Loucy (cell line): ENCODE data around the gene TPM1.

Experiments used
- EZH2phosphoT487 ChIP-seq: fragments of 200-600 bp; IDR thresholded peaks from 2 replicates; pipeline ENCODE4 v1.6.1; 2018; ENCODE audit warnings: antibody characterized with exemption, mild to moderate bottlenecking, moderate library complexity, borderline replicate concordance
- TF ChIP-seq, protein P1 (sequence below): fragments of 200-600 bp; sonication (generic); conservative IDR thresholded peaks from 2 replicates; pipeline ENCODE4 v1.5.1; 2014; ENCODE audit warnings: mild to moderate bottlenecking, antibody characterized with exemption, low read length

DNA sequence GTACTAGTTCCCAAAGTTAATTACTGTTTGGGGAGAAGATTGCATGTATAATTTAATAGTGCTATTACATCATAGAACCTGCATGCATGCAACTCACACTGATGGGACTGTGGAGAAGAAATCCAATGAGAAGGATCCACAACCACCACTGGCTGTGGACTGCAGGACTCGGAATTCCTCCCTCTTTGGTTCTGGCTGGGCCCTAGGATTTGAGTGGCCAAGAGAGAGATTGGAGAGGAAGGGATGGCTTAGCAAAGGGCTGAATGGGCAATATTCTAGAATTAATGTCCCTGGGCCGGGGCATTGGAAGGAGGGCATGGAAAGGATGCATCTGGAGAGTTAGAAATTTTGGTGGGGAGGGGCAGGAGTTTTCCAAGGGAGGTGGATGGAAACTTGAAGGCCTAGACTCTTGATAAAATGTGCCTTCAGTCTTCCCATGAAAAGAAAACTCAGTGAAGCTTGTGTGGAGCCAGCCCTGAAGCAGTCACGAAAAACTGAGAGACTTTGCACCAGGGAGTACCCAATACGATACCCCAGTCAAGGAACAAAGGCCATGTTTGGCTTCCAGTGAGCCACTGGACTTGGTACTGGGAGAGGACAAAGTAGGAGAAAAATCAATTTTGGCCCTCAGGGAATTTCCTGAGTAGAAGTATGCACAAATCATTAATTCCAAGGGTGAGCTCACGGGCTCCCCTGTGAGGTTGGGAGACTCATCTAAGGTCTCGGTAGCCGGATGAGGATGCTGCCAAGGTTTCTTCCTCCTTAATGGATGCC, 31.4 kb upstream of the TPM1 start:
- TF ChIP-seq, protein P1, sequence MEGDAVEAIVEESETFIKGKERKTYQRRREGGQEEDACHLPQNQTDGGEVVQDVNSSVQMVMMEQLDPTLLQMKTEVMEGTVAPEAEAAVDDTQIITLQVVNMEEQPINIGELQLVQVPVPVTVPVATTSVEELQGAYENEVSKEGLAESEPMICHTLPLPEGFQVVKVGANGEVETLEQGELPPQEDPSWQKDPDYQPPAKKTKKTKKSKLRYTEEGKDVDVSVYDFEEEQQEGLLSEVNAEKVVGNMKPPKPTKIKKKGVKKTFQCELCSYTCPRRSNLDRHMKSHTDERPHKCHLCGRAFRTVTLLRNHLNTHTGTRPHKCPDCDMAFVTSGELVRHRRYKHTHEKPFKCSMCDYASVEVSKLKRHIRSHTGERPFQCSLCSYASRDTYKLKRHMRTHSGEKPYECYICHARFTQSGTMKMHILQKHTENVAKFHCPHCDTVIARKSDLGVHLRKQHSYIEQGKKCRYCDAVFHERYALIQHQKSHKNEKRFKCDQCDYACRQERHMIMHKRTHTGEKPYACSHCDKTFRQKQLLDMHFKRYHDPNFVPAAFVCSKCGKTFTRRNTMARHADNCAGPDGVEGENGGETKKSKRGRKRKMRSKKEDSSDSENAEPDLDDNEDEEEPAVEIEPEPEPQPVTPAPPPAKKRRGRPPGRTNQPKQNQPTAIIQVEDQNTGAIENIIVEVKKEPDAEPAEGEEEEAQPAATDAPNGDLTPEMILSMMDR, result no peak
- no peak for TF ChIP-seq EZH2phosphoT487
